Brain microvascular endothelial cell (primary cell): ENCODE results near the gene ATP4B.

ENCODE experiments used
- DNase-seq: peaks from one replicate; pipeline ENCODE4 v3.0.0-alpha.2; 2020
- H3K27ac ChIP-seq: fragments of 250-450 bp; sonication (Bioruptor Pico); 2 replicates; pipeline ENCODE4 v1.5.1; 2020; ENCODE audit warnings: mild to moderate bottlenecking, moderate library complexity
- H3K27me3 ChIP-seq: fragments of 250-450 bp; sonication (Bioruptor Pico); replicated peaks from 2 replicates; pipeline ENCODE4 v1.5.1; 2020; ENCODE audit warnings: mild to moderate bottlenecking
- H3K36me3 ChIP-seq: fragments of 250-450 bp; sonication (Bioruptor Pico); replicated peaks from 2 replicates; pipeline ENCODE4 v1.5.1; 2020; ENCODE audit warnings: mild to moderate bottlenecking
- H3K4me3 ChIP-seq: 2 replicates; pipeline ENCODE4 v1.5.1; 2011; ENCODE audit warnings: low read depth, mild to moderate bottlenecking, control low read depth, low read length, moderate library complexity
- in situ Hi-C: cut with HindIII; loops from 2 replicates; pipeline ENCODE4 v1.10.0; 2017; ENCODE audit warnings: low sequenced_read_pairs, low pct_ligation_motif_present
- TF ChIP-seq, protein P1 (sequence below): IDR thresholded peaks from 2 replicates; pipeline ENCODE4 v1.5.1; 2011; ENCODE audit warnings: low read depth, mild to moderate bottlenecking, moderate library complexity, low read length, control low read depth, inconsistent platforms; ENCODE audit errors: missing control alignments

ATP4B gene

DNA sequence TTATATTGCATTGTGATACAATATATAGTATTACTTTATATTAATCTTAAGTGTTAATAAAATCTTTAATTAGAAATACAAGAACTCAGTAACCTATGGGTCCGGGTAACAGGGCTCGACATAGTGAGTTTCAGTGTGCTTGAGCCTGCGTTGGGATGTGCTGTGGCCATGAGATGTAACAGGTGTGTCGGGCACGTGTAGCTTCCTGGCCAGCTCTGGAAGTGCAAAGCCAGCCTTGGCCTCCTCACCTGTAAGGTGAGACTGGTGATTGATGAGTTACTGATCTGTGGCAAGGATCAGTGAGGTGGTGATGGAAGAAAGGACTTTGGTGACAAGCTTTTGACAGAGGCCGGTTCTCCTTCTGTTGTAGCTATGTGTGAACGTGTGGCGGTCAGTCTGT is 19.2 kb downstream of the ATP4B start:
- peaks cover 52% of the 10 kb centered on the region for H3K36me3 ChIP-seq
- no peak overlapping the region for H3K27ac ChIP-seq
- H3K27me3 ChIP-seq = no peaks in the 10 kb centered on the region
- in situ Hi-C loops = no loop called here
- DNase-seq = no peak
- H3K4me3 ChIP-seq = no peak overlapping the region
- TF ChIP-seq, protein P1, sequence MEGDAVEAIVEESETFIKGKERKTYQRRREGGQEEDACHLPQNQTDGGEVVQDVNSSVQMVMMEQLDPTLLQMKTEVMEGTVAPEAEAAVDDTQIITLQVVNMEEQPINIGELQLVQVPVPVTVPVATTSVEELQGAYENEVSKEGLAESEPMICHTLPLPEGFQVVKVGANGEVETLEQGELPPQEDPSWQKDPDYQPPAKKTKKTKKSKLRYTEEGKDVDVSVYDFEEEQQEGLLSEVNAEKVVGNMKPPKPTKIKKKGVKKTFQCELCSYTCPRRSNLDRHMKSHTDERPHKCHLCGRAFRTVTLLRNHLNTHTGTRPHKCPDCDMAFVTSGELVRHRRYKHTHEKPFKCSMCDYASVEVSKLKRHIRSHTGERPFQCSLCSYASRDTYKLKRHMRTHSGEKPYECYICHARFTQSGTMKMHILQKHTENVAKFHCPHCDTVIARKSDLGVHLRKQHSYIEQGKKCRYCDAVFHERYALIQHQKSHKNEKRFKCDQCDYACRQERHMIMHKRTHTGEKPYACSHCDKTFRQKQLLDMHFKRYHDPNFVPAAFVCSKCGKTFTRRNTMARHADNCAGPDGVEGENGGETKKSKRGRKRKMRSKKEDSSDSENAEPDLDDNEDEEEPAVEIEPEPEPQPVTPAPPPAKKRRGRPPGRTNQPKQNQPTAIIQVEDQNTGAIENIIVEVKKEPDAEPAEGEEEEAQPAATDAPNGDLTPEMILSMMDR = no peak

DNA sequence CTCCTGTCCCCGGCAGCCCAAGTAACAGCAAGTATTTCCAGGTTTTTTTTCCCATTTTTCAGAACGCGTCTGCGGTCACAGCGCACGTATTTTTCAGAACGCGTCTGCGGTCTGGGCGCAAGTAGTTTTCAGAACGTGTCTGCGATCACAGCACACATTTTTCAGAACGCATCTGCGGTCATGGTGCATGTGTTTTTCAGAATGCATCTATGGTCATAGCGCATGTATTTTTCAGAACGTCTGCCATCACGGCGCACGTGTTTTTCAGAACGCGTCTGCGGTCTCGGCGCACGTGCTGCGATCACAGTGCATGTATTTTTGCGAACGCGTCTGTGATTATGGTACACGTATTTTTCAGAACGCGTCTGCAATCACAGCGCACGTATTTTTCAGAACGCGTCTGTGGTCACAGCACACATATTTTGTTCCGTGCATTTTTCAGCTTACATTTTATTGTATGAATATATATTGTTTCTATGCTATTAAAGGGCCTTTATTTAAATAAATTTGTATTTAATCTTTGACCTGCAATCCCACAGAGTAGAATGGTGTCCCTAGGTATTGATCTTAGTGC is 19.7 kb downstream of the ATP4B start:
- no peaks in the 10 kb centered on the region for H3K27me3 ChIP-seq
- H3K27ac ChIP-seq = no peak overlapping the region
- no peak for DNase-seq
- TF ChIP-seq, protein P1 = no peak
- peaks cover 56% of the 10 kb centered on the region for H3K36me3 ChIP-seq
- in situ Hi-C loops = no loop called here
- H3K4me3 ChIP-seq = no peak overlapping the region

DNA sequence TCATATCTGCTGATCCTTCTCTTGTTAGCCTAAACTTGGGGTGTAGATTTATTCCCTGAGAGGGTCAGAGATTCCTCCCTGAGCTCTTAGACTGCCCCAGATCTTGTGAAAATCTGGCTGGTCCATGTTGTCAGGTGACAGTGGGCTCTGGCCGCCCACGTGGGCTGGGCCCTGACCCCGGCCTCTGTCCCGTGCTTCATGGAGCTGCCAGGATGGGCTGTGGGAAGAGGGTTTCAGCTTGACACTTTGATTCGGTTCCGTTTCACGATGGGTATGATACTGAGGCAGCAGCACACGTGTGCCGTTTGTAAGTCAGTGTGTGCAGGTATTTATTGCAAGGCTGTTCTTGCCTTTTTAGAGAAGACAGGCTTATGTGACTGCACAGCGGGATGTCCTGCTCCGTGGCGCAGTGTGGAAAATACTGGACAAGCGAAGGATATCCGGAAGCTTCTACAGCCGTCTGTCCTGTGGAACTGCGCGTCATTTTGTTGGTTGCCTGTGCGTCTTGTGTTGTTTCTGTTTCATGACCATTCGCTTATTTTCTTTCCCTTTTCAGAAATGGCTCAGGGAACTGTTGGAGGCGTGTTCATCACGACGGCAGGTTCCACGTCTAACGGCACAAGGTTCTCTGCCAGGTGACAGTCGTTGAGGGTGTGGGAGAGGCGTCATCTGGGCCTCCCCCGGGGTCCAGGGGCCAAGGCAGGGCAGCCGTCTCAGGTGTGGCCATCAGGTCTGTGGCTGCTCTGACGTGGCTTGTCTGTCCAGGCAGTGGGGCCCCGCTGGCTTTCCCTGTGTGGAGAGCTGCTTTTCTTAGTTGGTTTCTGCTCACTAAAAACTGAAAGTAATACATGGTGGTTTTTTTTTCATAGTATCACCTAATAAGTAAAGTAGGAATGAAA is 20.5 kb downstream of the ATP4B start:
- no peaks in the 10 kb centered on the region for H3K27me3 ChIP-seq
- H3K36me3 ChIP-seq = peaks cover 62% of the 10 kb centered on the region
- no peak overlapping the region for H3K4me3 ChIP-seq
- no peak for DNase-seq
- TF ChIP-seq, protein P1 = no peak
- H3K27ac ChIP-seq = no peak overlapping the region
- in situ Hi-C loops = no loop called here

DNA sequence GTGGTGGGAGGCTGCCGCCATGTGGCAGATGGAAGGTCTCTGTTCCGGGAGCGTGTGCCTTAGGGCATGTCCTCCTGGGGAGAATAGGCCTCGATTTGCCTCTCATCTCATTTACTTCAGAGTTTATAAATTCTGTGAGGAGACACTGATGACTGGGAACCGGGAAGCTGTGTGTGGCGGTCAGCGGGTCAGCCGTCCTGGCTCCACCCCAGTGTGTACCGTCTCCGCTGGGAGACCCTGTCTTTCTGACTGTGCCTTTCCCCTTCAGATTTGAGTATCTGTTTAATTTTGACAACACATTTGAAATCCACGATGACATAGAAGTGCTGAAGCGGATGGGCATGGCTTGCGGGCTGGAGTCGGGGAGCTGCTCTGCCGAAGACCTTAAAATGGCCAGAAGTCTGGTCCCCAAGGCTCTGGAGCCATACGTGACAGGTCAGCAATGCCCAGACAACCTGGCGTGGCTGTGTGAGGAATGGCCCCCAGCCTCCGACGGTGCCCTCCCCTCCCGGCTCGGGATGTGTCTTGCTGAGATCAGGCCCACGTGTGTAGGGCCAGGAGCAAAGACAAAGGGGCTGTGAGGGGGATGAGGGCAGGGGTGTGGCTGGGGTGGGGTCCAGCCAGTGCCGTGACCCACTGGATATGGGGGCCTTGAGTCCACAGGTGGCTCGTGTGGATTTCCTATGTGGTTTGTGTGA is 21.6 kb downstream of the ATP4B start:
- H3K4me3 ChIP-seq = no peak overlapping the region
- no peaks in the 10 kb centered on the region for H3K27me3 ChIP-seq
- no peak for DNase-seq
- TF ChIP-seq, protein P1 = no peak
- in situ Hi-C loops = no loop called here
- H3K36me3 ChIP-seq = peaks cover 73% of the 10 kb centered on the region
- no peak overlapping the region for H3K27ac ChIP-seq

- in situ Hi-C loops = no loop called here
- TF ChIP-seq, protein P1 = no peak
- no peak for DNase-seq
- Histone ChIP-seq H3K27ac (no peak overlapping the region), H3K36me3 (peaks cover 77% of the 10 kb centered on the region), H3K27me3 (no peaks in the 10 kb centered on the region), H3K4me3 (no peak overlapping the region)
Measured at GRCh38 chr13:113635709-113636108, 22.3 kb downstream of the ATP4B start.
